Neuronal stem cell (in vitro differentiated cells): Measurements from ENCODE around the gene CEP112.

Source experiments
- DNase-seq: peaks from one replicate; pipeline ENCODE4 v3.0.0-alpha.2; 2013; ENCODE audit warnings: low spot score
- H2AFZ ChIP-seq: one replicate; pipeline ENCODE4 v1.6.1; 2013; ENCODE audit warnings: mild to moderate bottlenecking, low read length, inconsistent platforms
- H2AK5ac ChIP-seq: 2 replicates; pipeline ENCODE4 v1.6.1; 2013; ENCODE audit warnings: low read depth, mild to moderate bottlenecking, inconsistent platforms, low read length, moderate library complexity, mixed read lengths
- H2BK120ac ChIP-seq: 2 replicates; pipeline ENCODE4 v1.6.1; 2013; ENCODE audit warnings: low read depth, mild to moderate bottlenecking, inconsistent platforms, low read length, moderate library complexity, mixed read lengths
- H2BK12ac ChIP-seq: one replicate; pipeline ENCODE4 v1.6.1; 2013; ENCODE audit warnings: low read length, inconsistent platforms
- H2BK15ac ChIP-seq: 2 replicates; pipeline ENCODE4 v1.6.1; 2013; ENCODE audit warnings: mild to moderate bottlenecking, low read length, inconsistent platforms, mixed read lengths
- H2BK5ac ChIP-seq: one replicate; pipeline ENCODE4 v1.6.1; 2013; ENCODE audit warnings: inconsistent platforms, mild to moderate bottlenecking, low read length, moderate library complexity
- H3K14ac ChIP-seq: one replicate; pipeline ENCODE4 v1.6.1; 2013; ENCODE audit warnings: low read length, inconsistent platforms
- H3K18ac ChIP-seq: 2 replicates; pipeline ENCODE4 v1.6.1; 2013; ENCODE audit warnings: low read length, inconsistent platforms
- H3K23ac ChIP-seq: 2 replicates; pipeline ENCODE4 v1.6.1; 2013; ENCODE audit warnings: low read depth, mild to moderate bottlenecking, mixed read lengths, low read length, inconsistent platforms; ENCODE audit not compliant: poor library complexity
- H3K27ac ChIP-seq: replicated peaks from 3 replicates; pipeline ENCODE4 v1.5.1; 2013; ENCODE audit warnings: low read length, inconsistent platforms
- H3K27me3 ChIP-seq, 3 experiments: 2 replicates each; pipeline ENCODE4 v1.6.1; 2013; ENCODE audit warnings: low read length in 3 of 3, mild to moderate bottlenecking in 2 of 3, inconsistent platforms in 1 of 3, low read depth in 1 of 3, mixed read lengths in 1 of 3, moderate library complexity in 1 of 3; ENCODE audit not compliant: control insufficient read depth in 3 of 3, insufficient read depth in 3 of 3
- H3K36me3 ChIP-seq, 2 donors: replicated peaks in 1 of 2; 2 replicates each; pipeline ENCODE4 v1.6.1; 2013; ENCODE audit warnings: low read length in 2 of 2; ENCODE audit not compliant: control insufficient read depth in 2 of 2, insufficient read depth in 2 of 2
- H3K4ac ChIP-seq: 2 replicates; pipeline ENCODE4 v1.6.1; 2013; ENCODE audit warnings: inconsistent platforms, mild to moderate bottlenecking, low read length, moderate library complexity
- H3K4me1 ChIP-seq, 2 donors: 1 replicate in 1 of 2; 2 replicates in 1 of 2; pipeline ENCODE4 v1.6.1; 2013; ENCODE audit warnings: low read length in 2 of 2, low read depth in 1 of 2; ENCODE audit not compliant: control insufficient read depth in 2 of 2, insufficient read depth in 1 of 2
- H3K4me2 ChIP-seq: one replicate; pipeline ENCODE4 v1.6.1; 2013; ENCODE audit warnings: mild to moderate bottlenecking, low read length, inconsistent platforms; ENCODE audit not compliant: insufficient read depth, poor library complexity, severe bottlenecking
- H3K4me3 ChIP-seq, 2 donors: 2 replicates each; pipeline ENCODE4 v1.5.1; 2013; ENCODE audit warnings: low read length in 2 of 2, mild to moderate bottlenecking in 2 of 2, inconsistent platforms in 1 of 2, moderate library complexity in 1 of 2
- H3K79me1 ChIP-seq: one replicate; pipeline ENCODE4 v1.6.1; 2013; ENCODE audit warnings: low read depth, mild to moderate bottlenecking, inconsistent platforms, low read length, moderate library complexity
- H3K9ac ChIP-seq: one replicate; pipeline ENCODE4 v1.6.1; 2013; ENCODE audit warnings: mild to moderate bottlenecking, low read depth, low read length, inconsistent platforms; ENCODE audit not compliant: poor library complexity
- H3K9me3 ChIP-seq, 2 donors: replicated peaks in 1 of 2; 2 replicates each; pipeline versions ENCODE3 to v1.6.1; 2013; ENCODE audit warnings: low read length in 2 of 2, mild to moderate bottlenecking in 2 of 2, inconsistent platforms in 1 of 2, low read depth in 1 of 2, mixed read lengths in 1 of 2, moderate library complexity in 1 of 2; ENCODE audit not compliant: control insufficient read depth in 2 of 2, insufficient read depth in 1 of 2
- H4K8ac ChIP-seq: one replicate; pipeline ENCODE4 v1.6.1; 2013; ENCODE audit warnings: low read depth, mild to moderate bottlenecking, inconsistent platforms, low read length, moderate library complexity
- H4K91ac ChIP-seq: one replicate; pipeline ENCODE4 v1.6.1; 2013; ENCODE audit warnings: low read length, low read depth, mild to moderate bottlenecking, inconsistent platforms; ENCODE audit not compliant: poor library complexity
- WGBS, 2 donors: extraction: QIAGEN DNeasy Blood & Tissue Kit; methylation state at CpG; one replicate each; pipeline ENCODE4 v1.1.7; 2013; ENCODE audit warnings: missing lambda C conversion rate in 2 of 2, mixed read lengths in 1 of 2; ENCODE audit not compliant: insufficient read length in 2 of 2, insufficient replicate concordance in 1 of 2; ENCODE audit errors: extremely low coverage in 2 of 2; 5-methylcytosine and 5-hydroxymethylcytosine counted together

CEP112 gene

GRCh38 chr17:66234611-66235010, 42.7 kb upstream of the CEP112 start:
- DNase-seq, result no peak
- peaks cover 0 to 13% (median 0%) of the 10 kb centered on the region in 3 experiments for H3K27me3 ChIP-seq
- no peak overlapping the region for H2BK12ac ChIP-seq
- H2BK15ac ChIP-seq, result no peak overlapping the region
- H3K36me3 ChIP-seq, result no peaks in the 10 kb centered on the region
- no peak overlapping the region for H2AK5ac ChIP-seq
- no peak overlapping the region for H3K9ac ChIP-seq
- no peak overlapping the region for H3K27ac ChIP-seq
- H2BK120ac ChIP-seq, result no peak overlapping the region
- no CpG with 5 or more reads among the region's 3 CpGs for WGBS, 2 donors
- H4K8ac ChIP-seq, result no peak overlapping the region
- H3K4me1 ChIP-seq, result no peaks in the 10 kb centered on the region
- no peak overlapping the region for H3K4me3 ChIP-seq
- no peak overlapping the region for H3K18ac ChIP-seq
- H2AFZ ChIP-seq, result no peak overlapping the region
- no peak overlapping the region for H3K23ac ChIP-seq
- no peak overlapping the region for H3K4me2 ChIP-seq
- no peak overlapping the region for H4K91ac ChIP-seq
- H3K14ac ChIP-seq, result no peak overlapping the region
- H3K9me3 ChIP-seq, result no peaks in the 10 kb centered on the region
- H2BK5ac ChIP-seq, result no peak overlapping the region
- no peaks in the 10 kb centered on the region for H3K79me1 ChIP-seq
- no peak overlapping the region for H3K4ac ChIP-seq

- H3K23ac ChIP-seq, result no peak overlapping the region
- H3K4me1 ChIP-seq, result no peaks in the 10 kb centered on the region
- no peak overlapping the region for H3K9ac ChIP-seq
- H2BK15ac ChIP-seq, result no peak overlapping the region
- H3K18ac ChIP-seq, result no peak overlapping the region
- no peak overlapping the region for H4K8ac ChIP-seq
- no peak overlapping the region for H2BK12ac ChIP-seq
- H3K27ac ChIP-seq, result no peak overlapping the region
- H3K4me3 ChIP-seq, result no peak overlapping the region
- H2BK120ac ChIP-seq, result no peak overlapping the region
- H2AFZ ChIP-seq, result no peak overlapping the region
- H2AK5ac ChIP-seq, result no peak overlapping the region
- no peaks in the 10 kb centered on the region for H3K36me3 ChIP-seq
- no peak overlapping the region for H3K4ac ChIP-seq
- no peak overlapping the region for H4K91ac ChIP-seq
- H3K4me2 ChIP-seq, result no peak overlapping the region
- WGBS, 2 donors, result 100% methylated on average over 1 of the region's 8 CpGs; no CpG with 5 or more reads in 1 of the 2 donors
- no peak overlapping the region for H2BK5ac ChIP-seq
- H3K79me1 ChIP-seq, result no peaks in the 10 kb centered on the region
- H3K27me3 ChIP-seq, result peaks cover 0 to 8% (median 0%) of the 10 kb centered on the region in 3 experiments
- H3K9me3 ChIP-seq, result no peaks in the 10 kb centered on the region
- no peak overlapping the region for H3K14ac ChIP-seq
- no peak for DNase-seq
Measured at GRCh38 chr17:66233023-66233753, 41.3 kb upstream of the CEP112 start.

GRCh38 chr17:66230922-66231591, 39.1 kb upstream of the CEP112 start:
- H3K4me1 ChIP-seq, result no peaks in the 10 kb centered on the region
- no peak overlapping the region for H3K23ac ChIP-seq
- no peak overlapping the region for H3K9ac ChIP-seq
- H3K27ac ChIP-seq, result no peak overlapping the region
- no peak overlapping the region for H4K91ac ChIP-seq
- no peak overlapping the region for H4K8ac ChIP-seq
- no peaks in the 10 kb centered on the region for H3K79me1 ChIP-seq
- no peak overlapping the region for H2BK120ac ChIP-seq
- no peak overlapping the region for H2AFZ ChIP-seq
- H3K4me2 ChIP-seq, result no peak overlapping the region
- no peak overlapping the region for H3K4me3 ChIP-seq
- no peaks in the 10 kb centered on the region for H3K9me3 ChIP-seq
- no CpG with 5 or more reads among the region's 4 CpGs for WGBS, 2 donors
- H2BK15ac ChIP-seq, result no peak overlapping the region
- peaks cover 0 to 5% (median 0%) of the 10 kb centered on the region in 3 experiments for H3K27me3 ChIP-seq
- no peak overlapping the region for H2BK12ac ChIP-seq
- no peak overlapping the region for H3K4ac ChIP-seq
- no peak overlapping the region for H2AK5ac ChIP-seq
- H3K14ac ChIP-seq, result no peak overlapping the region
- H3K18ac ChIP-seq, result no peak overlapping the region
- no peaks in the 10 kb centered on the region for H3K36me3 ChIP-seq
- no peak overlapping the region for H2BK5ac ChIP-seq
- no peak for DNase-seq

GRCh38 chr17:66229783-66230538, 38.0 kb upstream of the CEP112 start:
- no peak overlapping the region for H4K91ac ChIP-seq
- no peak overlapping the region for H3K9ac ChIP-seq
- H3K27me3 ChIP-seq, result peaks cover 0 to 5% (median 0%) of the 10 kb centered on the region in 3 experiments
- no CpG with 5 or more reads among the region's 4 CpGs for WGBS, 2 donors
- no peak overlapping the region for H3K14ac ChIP-seq
- H3K18ac ChIP-seq, result no peak overlapping the region
- H3K79me1 ChIP-seq, result no peaks in the 10 kb centered on the region
- no peak for DNase-seq
- H3K4me3 ChIP-seq, result no peak overlapping the region
- no peak overlapping the region for H3K23ac ChIP-seq
- no peak overlapping the region for H2BK12ac ChIP-seq
- no peak overlapping the region for H2BK5ac ChIP-seq
- H3K4me1 ChIP-seq, result no peaks in the 10 kb centered on the region
- H3K4me2 ChIP-seq, result no peak overlapping the region
- H4K8ac ChIP-seq, result no peak overlapping the region
- no peak overlapping the region for H2BK15ac ChIP-seq
- H2AFZ ChIP-seq, result no peak overlapping the region
- H2BK120ac ChIP-seq, result no peak overlapping the region
- H3K36me3 ChIP-seq, result no peaks in the 10 kb centered on the region
- no peak overlapping the region for H2AK5ac ChIP-seq
- no peak overlapping the region for H3K4ac ChIP-seq
- no peak overlapping the region for H3K27ac ChIP-seq
- peaks cover 0 to 1% of the 10 kb centered on the region in 2 donors for H3K9me3 ChIP-seq
